Peyer's patch (tissue), 4 donors: ENCODE measurements around the gene RASA4.
"Not testable (repeated sequence)": the region's sequence is repeated elsewhere in the genome, so short reads cannot be mapped to it uniquely, and the experiment has no call there.

ENCODE experiments used
- POLR2A ChIP-seq, 2 donors: fragments of 450-650 bp; IDR thresholded peaks; one replicate each; pipeline ENCODE4 v1.5.1; 2017; ENCODE audit warnings: antibody characterized with exemption in 2 of 2, mild to moderate bottlenecking in 2 of 2, moderate library complexity in 2 of 2
- TF ChIP-seq, protein P1 (sequence below), 6 experiments: fragments of 450-650 bp in 4 of 6; fragments of 200-600 bp in 2 of 6; sonication (generic) in 1 of 6; IDR thresholded peaks; one replicate each; pipeline ENCODE4 v1.5.1; 2017 to 2019; ENCODE audit warnings: antibody characterized with exemption in 6 of 6, mild to moderate bottlenecking in 3 of 6, moderate library complexity in 1 of 6

DNA sequence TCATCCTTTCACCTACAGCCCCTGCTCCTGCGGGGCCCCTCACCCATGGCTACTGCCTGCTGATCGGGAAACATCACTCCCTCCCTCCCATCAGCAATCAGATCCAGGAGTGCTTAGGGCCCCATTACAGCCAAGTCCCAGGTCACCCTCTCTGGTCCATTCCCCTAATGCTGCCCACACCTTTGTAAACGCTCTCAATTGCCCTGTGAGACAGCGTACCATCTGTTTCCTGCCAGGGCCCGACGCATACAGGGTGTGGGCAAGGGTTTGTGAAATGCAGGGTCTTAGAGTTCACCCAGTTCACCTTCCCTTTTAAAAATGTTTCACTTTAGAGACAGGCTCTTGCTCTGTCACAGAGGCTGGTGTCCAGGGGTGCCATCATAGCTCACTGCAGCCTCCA is 17.7 kb upstream of the RASA4 start:
- not testable (repeated sequence) for TF ChIP-seq POLR2A (IDR thresholded peaks at IDR 0.05)
- TF ChIP-seq, protein P1, sequence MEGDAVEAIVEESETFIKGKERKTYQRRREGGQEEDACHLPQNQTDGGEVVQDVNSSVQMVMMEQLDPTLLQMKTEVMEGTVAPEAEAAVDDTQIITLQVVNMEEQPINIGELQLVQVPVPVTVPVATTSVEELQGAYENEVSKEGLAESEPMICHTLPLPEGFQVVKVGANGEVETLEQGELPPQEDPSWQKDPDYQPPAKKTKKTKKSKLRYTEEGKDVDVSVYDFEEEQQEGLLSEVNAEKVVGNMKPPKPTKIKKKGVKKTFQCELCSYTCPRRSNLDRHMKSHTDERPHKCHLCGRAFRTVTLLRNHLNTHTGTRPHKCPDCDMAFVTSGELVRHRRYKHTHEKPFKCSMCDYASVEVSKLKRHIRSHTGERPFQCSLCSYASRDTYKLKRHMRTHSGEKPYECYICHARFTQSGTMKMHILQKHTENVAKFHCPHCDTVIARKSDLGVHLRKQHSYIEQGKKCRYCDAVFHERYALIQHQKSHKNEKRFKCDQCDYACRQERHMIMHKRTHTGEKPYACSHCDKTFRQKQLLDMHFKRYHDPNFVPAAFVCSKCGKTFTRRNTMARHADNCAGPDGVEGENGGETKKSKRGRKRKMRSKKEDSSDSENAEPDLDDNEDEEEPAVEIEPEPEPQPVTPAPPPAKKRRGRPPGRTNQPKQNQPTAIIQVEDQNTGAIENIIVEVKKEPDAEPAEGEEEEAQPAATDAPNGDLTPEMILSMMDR (IDR thresholded peaks at IDR 0.05): not testable (repeated sequence)
